ENCODE data around the gene ACLY. TPM values are rescaled to one million over a fixed set of nuclear protein-coding genes. Genes with fewer than 3 reads are reported as not detected.

ACLY gene
- total and polyA plus RNA-seq, 2 of the 13 experiments (the other 11 are each of a cell fraction or from before 2014, with no cell fraction given), result 111 to 218 TPM

DNA sequence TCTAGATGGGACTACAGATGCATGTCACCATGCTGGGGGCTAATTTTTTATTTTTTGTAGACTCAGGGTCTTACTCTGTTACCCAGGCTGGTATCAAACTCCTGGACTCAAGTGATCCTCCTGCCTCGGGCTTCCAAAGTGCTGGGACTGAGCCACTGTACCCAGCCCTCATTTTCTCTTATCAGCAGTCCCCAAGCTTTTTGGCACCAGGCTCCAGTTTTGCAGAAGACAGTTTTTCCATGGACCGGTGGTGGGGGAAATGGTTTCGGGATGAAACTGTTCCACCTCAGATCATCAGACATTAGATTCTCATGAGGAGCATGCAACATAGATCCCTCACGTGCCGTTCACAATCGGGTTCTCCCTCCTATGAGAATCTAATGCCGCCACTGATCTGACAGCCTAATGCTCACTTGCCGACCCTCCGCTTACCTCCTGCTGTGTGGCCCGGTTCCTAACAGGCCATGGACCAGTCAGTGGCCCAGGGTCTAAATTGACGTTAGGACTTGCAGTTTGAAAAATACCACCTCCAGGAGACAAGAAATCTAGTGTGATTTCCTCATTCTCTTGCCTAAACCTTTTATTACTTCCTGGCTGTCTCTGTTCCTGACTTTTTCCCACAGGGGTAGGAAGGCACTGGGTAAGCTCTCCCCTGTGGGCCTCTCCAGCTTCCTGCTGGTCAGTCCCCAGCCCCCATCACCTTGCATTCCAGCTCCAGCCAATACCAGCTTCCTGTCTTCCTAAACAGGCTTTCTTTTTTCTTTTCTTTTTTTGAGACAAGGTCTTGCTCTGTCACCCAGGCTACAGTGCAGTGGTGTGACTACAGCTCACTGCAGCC lies 38.5 kb upstream of the ACLY start (continued):
- TF ChIP-seq NFATC3 (CRISPR knock-in tag; IDR thresholded peaks at IDR 0.05) (no peak), ZNF224 (CRISPR knock-in tag; IDR thresholded peaks at IDR 0.05) (no peak), TBP (CRISPR knock-in tag; IDR thresholded peaks at IDR 0.05) (no peak), JUNB (CRISPR knock-in tag; IDR thresholded peaks at IDR 0.05; ENCODE audit: borderline replicate concordance) (no peak), MEF2D (CRISPR knock-in tag; IDR thresholded peaks at IDR 0.05) (0 out of 2 replicates have a peak, but pooled peaks have one; percentile 11), ZNF441 (CRISPR knock-in tag; IDR thresholded peaks at IDR 0.05; ENCODE audit: borderline replicate concordance) (0 out of 2 replicates have a peak, but pooled peaks have one; percentile 29), ZNF629 (CRISPR knock-in tag; conservative IDR thresholded peaks at IDR 0.05) (no peak; the same call in none of the 2 replicates), ZNF569 (CRISPR knock-in tag; IDR thresholded peaks at IDR 0.05; ENCODE audit: borderline replicate concordance) (no peak), BRCA1 (CRISPR knock-in tag; IDR thresholded peaks at IDR 0.05) (no peak), SMAD9 (CRISPR knock-in tag; IDR thresholded peaks at IDR 0.05) (no peak), ZNF282 (IDR thresholded peaks at IDR 0.05; ENCODE audit: partially characterized antibody) (no peak), KDM1A (CRISPR knock-in tag; IDR thresholded peaks at IDR 0.05) (no peak), MTA1 (CRISPR knock-in tag; IDR thresholded peaks at IDR 0.05; ENCODE audit: borderline replicate concordance) (0 out of 2 replicates have a peak, but pooled peaks have one; percentile 33)
- TF ChIP-seq, protein P1, sequence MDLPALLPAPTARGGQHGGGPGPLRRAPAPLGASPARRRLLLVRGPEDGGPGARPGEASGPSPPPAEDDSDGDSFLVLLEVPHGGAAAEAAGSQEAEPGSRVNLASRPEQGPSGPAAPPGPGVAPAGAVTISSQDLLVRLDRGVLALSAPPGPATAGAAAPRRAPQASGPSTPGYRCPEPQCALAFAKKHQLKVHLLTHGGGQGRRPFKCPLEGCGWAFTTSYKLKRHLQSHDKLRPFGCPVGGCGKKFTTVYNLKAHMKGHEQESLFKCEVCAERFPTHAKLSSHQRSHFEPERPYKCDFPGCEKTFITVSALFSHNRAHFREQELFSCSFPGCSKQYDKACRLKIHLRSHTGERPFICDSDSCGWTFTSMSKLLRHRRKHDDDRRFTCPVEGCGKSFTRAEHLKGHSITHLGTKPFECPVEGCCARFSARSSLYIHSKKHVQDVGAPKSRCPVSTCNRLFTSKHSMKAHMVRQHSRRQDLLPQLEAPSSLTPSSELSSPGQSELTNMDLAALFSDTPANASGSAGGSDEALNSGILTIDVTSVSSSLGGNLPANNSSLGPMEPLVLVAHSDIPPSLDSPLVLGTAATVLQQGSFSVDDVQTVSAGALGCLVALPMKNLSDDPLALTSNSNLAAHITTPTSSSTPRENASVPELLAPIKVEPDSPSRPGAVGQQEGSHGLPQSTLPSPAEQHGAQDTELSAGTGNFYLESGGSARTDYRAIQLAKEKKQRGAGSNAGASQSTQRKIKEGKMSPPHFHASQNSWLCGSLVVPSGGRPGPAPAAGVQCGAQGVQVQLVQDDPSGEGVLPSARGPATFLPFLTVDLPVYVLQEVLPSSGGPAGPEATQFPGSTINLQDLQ (CRISPR knock-in tag; IDR thresholded peaks at IDR 0.05), result no peak
- TF ChIP-seq, protein P2, sequence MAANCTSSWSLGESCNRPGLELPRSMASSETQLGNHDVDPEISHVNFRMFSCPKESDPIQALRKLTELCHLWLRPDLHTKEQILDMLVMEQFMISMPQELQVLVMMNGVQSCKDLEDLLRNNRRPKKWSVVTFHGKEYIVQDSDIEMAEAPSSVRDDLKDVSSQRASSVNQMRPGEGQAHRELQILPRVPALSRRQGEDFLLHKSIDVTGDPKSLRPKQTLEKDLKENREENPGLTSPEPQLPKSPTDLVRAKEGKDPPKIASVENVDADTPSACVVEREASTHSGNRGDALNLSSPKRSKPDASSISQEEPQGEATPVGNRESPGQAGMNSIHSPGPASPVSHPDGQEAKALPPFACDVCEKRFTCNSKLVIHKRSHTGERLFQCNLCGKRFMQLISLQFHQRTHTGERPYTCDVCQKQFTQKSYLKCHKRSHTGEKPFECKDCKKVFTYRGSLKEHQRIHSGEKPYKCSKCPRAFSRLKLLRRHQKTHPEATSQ (CRISPR knock-in tag; IDR thresholded peaks at IDR 0.05; ENCODE audit: borderline replicate concordance), result no peak
- TF ChIP-seq, protein P3, sequence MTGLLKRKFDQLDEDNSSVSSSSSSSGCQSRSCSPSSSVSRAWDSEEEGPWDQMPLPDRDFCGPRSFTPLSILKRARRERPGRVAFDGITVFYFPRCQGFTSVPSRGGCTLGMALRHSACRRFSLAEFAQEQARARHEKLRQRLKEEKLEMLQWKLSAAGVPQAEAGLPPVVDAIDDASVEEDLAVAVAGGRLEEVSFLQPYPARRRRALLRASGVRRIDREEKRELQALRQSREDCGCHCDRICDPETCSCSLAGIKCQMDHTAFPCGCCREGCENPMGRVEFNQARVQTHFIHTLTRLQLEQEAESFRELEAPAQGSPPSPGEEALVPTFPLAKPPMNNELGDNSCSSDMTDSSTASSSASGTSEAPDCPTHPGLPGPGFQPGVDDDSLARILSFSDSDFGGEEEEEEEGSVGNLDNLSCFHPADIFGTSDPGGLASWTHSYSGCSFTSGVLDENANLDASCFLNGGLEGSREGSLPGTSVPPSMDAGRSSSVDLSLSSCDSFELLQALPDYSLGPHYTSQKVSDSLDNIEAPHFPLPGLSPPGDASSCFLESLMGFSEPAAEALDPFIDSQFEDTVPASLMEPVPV (CRISPR knock-in tag; IDR thresholded peaks at IDR 0.05), result no peak
- TF ChIP-seq, protein P4, sequence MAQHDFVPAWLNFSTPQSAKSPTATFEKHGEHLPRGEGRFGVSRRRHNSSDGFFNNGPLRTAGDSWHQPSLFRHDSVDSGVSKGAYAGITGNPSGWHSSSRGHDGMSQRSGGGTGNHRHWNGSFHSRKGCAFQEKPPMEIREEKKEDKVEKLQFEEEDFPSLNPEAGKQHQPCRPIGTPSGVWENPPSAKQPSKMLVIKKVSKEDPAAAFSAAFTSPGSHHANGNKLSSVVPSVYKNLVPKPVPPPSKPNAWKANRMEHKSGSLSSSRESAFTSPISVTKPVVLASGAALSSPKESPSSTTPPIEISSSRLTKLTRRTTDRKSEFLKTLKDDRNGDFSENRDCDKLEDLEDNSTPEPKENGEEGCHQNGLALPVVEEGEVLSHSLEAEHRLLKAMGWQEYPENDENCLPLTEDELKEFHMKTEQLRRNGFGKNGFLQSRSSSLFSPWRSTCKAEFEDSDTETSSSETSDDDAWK (CRISPR knock-in tag; IDR thresholded peaks at IDR 0.05), result no peak
- TF ChIP-seq, protein P5, sequence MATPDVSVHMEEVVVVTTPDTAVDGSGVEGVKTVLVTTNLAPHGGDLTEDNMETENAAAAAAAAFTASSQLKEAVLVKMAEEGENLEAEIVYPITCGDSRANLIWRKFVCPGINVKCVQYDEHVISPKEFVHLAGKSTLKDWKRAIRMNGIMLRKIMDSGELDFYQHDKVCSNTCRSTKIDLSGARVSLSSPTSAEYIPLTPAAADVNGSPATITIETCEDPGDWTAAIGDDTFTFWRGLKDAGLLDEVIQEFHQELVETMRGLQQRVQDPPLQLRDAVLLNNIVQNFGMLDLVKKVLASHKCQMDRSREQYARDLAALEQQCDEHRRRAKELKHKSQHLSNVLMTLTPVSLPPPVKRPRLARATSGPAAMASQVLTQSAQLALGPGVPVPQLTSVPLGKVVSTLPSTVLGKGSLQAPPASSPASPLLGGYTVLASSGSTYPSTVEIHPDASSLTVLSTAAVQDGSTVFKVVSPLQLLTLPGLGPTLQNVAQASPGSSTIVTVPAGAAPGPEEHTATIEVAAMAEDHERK (CRISPR knock-in tag; IDR thresholded peaks at IDR 0.05; ENCODE audit: low read depth), result no peak
- TF ChIP-seq, protein P6, sequence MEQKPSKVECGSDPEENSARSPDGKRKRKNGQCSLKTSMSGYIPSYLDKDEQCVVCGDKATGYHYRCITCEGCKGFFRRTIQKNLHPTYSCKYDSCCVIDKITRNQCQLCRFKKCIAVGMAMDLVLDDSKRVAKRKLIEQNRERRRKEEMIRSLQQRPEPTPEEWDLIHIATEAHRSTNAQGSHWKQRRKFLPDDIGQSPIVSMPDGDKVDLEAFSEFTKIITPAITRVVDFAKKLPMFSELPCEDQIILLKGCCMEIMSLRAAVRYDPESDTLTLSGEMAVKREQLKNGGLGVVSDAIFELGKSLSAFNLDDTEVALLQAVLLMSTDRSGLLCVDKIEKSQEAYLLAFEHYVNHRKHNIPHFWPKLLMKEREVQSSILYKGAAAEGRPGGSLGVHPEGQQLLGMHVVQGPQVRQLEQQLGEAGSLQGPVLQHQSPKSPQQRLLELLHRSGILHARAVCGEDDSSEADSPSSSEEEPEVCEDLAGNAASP (CRISPR knock-in tag; IDR thresholded peaks at IDR 0.05; ENCODE audit: borderline replicate concordance), result no peak

Data from HepG2 (cell line).